Retinal pigment epithelial cell (primary cell): Measurements from ENCODE around the gene SPHK2.

ENCODE experiments used
- DNase-seq: peaks from one replicate; pipeline ENCODE4 v3.0.0-alpha.2; 2010; ENCODE audit warnings: low read depth
- H3K4me3 ChIP-seq: 2 replicates; pipeline ENCODE4 v1.5.1; 2011; ENCODE audit warnings: mild to moderate bottlenecking, low read length, control low read depth, moderate library complexity
- CTCF ChIP-seq: conservative IDR thresholded peaks from 2 replicates; pipeline ENCODE4 v1.5.1; 2011; ENCODE audit warnings: low read depth, low read length, control low read depth, inconsistent platforms

SPHK2 gene

GRCh38 chr19:48664476-48664875 is 45.2 kb downstream of the SPHK2 start:
- no peak for DNase-seq
- no peak overlapping the region for H3K4me3 ChIP-seq
- no peak for TF ChIP-seq CTCF

- DNase-seq, result no peak
- H3K4me3 ChIP-seq, result no peak overlapping the region
- TF ChIP-seq CTCF, result no peak
These were observed 46.5 kb downstream of the SPHK2 start for GRCh38 chr19:48665786-48666185.

GRCh38 chr19:48668332-48668731 is 49.0 kb downstream of the SPHK2 start:
- no peak overlapping the region for H3K4me3 ChIP-seq
- TF ChIP-seq CTCF, result no peak
- no peak for DNase-seq

- no peak for TF ChIP-seq CTCF
- no peak overlapping the region for H3K4me3 ChIP-seq
- no peak for DNase-seq
These were observed 49.5 kb downstream of the SPHK2 start for GRCh38 chr19:48668761-48669160.

- no peak overlapping the region for H3K4me3 ChIP-seq
- no peak for DNase-seq
- no peak for TF ChIP-seq CTCF
These were observed 50.8 kb downstream of the SPHK2 start for GRCh38 chr19:48669903-48670668.

- TF ChIP-seq CTCF, result no peak
- no peak overlapping the region for H3K4me3 ChIP-seq
- DNase-seq, result no peak
These were observed 51.6 kb downstream of the SPHK2 start for GRCh38 chr19:48670699-48671445.
